Activated T-helper 2 cell treated with anti-CD3 and anti-CD28 coated beads, Interferon-gamma antibody, Interleukin-2, Interleukin-4, amounts not matched to agents 10 μg/mL and 5 μg/mL and 100 μg/mL, durations not matched to agents 14 hours and 24 hours and 36 hours (primary cell): Measurements from ENCODE around the gene ZNF467. TPM values are rescaled to one million over a fixed set of nuclear protein-coding genes. Genes with fewer than 3 reads are reported as not detected.

Experiments used
- DNase-seq: peaks from one replicate; pipeline ENCODE4 v3.0.0; 2021; ENCODE audit warnings: low spot score
- H3K27ac Mint-ChIP-seq: one replicate; pipeline ENCODE4 v1.8.0; 2021; ENCODE audit warnings: mixed read lengths
- H3K27me3 Mint-ChIP-seq: one replicate; pipeline ENCODE4 v1.8.0; 2021; ENCODE audit warnings: low read depth, mixed read lengths
- H3K36me3 Mint-ChIP-seq: one replicate; pipeline ENCODE4 v1.8.0; 2021; ENCODE audit warnings: low read depth, mixed read lengths
- H3K4me1 Mint-ChIP-seq: one replicate; pipeline ENCODE4 v1.8.0; 2021; ENCODE audit warnings: low read depth, mixed read lengths
- H3K4me3 Mint-ChIP-seq: one replicate; pipeline ENCODE4 v1.8.0; 2021; ENCODE audit warnings: low read depth, mild to moderate bottlenecking, moderate library complexity, mixed read lengths
- H3K9me3 Mint-ChIP-seq: one replicate; pipeline ENCODE4 v1.8.0; 2021; ENCODE audit warnings: mixed read lengths
- intact Hi-C: fragments of 100-400 bp; cut with micrococcal nuclease; formaldehyde crosslinking; loops from one replicate; pipeline ENCODE4 v1.15.1; 2023
- total RNA-seq: library from RNA; stranded (reverse); gene quantifications from 2 replicates; pipeline ENCODE4 v1.2.3, GENCODE V29; 2022

ZNF467 gene
- total RNA-seq, 1 donor from 2014 or later: not detected

GRCh38 chr7:149789101-149789500, 15.7 kb upstream of the ZNF467 start:
- Mint-ChIP-seq H3K27ac (no peak overlapping the region), H3K4me3 (no peak overlapping the region), H3K27me3 (peaks cover 16% of the 10 kb centered on the region), H3K36me3 (no peaks in the 10 kb centered on the region), H3K4me1 (peaks cover 2% of the 10 kb centered on the region), H3K9me3 (no peaks in the 10 kb centered on the region)
- intact Hi-C loops: no loop called here
- no peak for DNase-seq

- no peak overlapping the region for H3K4me3 Mint-ChIP-seq
- H3K36me3 Mint-ChIP-seq: no peaks in the 10 kb centered on the region
- peaks cover 2% of the 10 kb centered on the region for H3K4me1 Mint-ChIP-seq
- peaks cover 16% of the 10 kb centered on the region for H3K27me3 Mint-ChIP-seq
- no peak for DNase-seq
- intact Hi-C loops: no loop called here
- no peak overlapping the region for H3K27ac Mint-ChIP-seq
- no peaks in the 10 kb centered on the region for H3K9me3 Mint-ChIP-seq
These were observed 15.0 kb upstream of the ZNF467 start for GRCh38 chr7:149788300-149788851.

GRCh38 chr7:149787428-149788299, 14.3 kb upstream of the ZNF467 start:
- intact Hi-C loops: no loop called here
- peaks cover 16% of the 10 kb centered on the region for H3K27me3 Mint-ChIP-seq
- H3K36me3 Mint-ChIP-seq: no peaks in the 10 kb centered on the region
- H3K9me3 Mint-ChIP-seq: no peaks in the 10 kb centered on the region
- no peak overlapping the region for H3K4me3 Mint-ChIP-seq
- H3K4me1 Mint-ChIP-seq: peaks cover 2% of the 10 kb centered on the region
- H3K27ac Mint-ChIP-seq: no peak overlapping the region
- no peak for DNase-seq

- Mint-ChIP-seq H3K9me3 (no peaks in the 10 kb centered on the region), H3K4me1 (peaks cover 2% of the 10 kb centered on the region), H3K36me3 (no peaks in the 10 kb centered on the region), H3K27ac (no peak overlapping the region), H3K27me3 (peaks cover 15% of the 10 kb centered on the region), H3K4me3 (no peak overlapping the region)
- no peak for DNase-seq
- intact Hi-C loops: no loop called here
These were observed 12.6 kb upstream of the ZNF467 start for GRCh38 chr7:149785983-149786382.

- Mint-ChIP-seq H3K9me3 (no peaks in the 10 kb centered on the region), H3K36me3 (no peaks in the 10 kb centered on the region), H3K27ac (no peak overlapping the region), H3K4me3 (no peak overlapping the region), H3K27me3 (peaks cover 15% of the 10 kb centered on the region), H3K4me1 (peaks cover 2% of the 10 kb centered on the region)
- intact Hi-C loops: no loop called here
- no peak for DNase-seq
These were observed 12.0 kb upstream of the ZNF467 start for GRCh38 chr7:149785402-149785801.

- Mint-ChIP-seq H3K36me3 (no peaks in the 10 kb centered on the region), H3K27me3 (peaks cover 8% of the 10 kb centered on the region), H3K4me3 (no peak overlapping the region), H3K4me1 (no peaks in the 10 kb centered on the region), H3K27ac (no peak overlapping the region), H3K9me3 (no peaks in the 10 kb centered on the region)
- intact Hi-C loops: no loop called here
- no peak for DNase-seq
These were observed 10.8 kb upstream of the ZNF467 start for GRCh38 chr7:149784251-149784608.

GRCh38 chr7:149783386-149784250, 10.2 kb upstream of the ZNF467 start:
- no peaks in the 10 kb centered on the region for H3K36me3 Mint-ChIP-seq
- H3K27ac Mint-ChIP-seq: no peak overlapping the region
- no peaks in the 10 kb centered on the region for H3K4me1 Mint-ChIP-seq
- H3K9me3 Mint-ChIP-seq: no peaks in the 10 kb centered on the region
- intact Hi-C loops: no loop called here
- H3K4me3 Mint-ChIP-seq: no peak overlapping the region
- DNase-seq: no peak
- H3K27me3 Mint-ChIP-seq: peaks cover 5% of the 10 kb centered on the region

- Mint-ChIP-seq H3K9me3 (no peaks in the 10 kb centered on the region), H3K27ac (no peak overlapping the region), H3K27me3 (no peaks in the 10 kb centered on the region), H3K4me1 (no peaks in the 10 kb centered on the region), H3K4me3 (no peak overlapping the region), H3K36me3 (no peaks in the 10 kb centered on the region)
- intact Hi-C loops: no loop called here
- DNase-seq: no peak
These were observed 9.4 kb upstream of the ZNF467 start for GRCh38 chr7:149782682-149783345.

GRCh38 chr7:149781921-149782320, 8.5 kb upstream of the ZNF467 start:
- Mint-ChIP-seq H3K4me3 (no peak overlapping the region), H3K27me3 (peaks cover 2% of the 10 kb centered on the region), H3K9me3 (no peaks in the 10 kb centered on the region), H3K4me1 (no peaks in the 10 kb centered on the region), H3K36me3 (no peaks in the 10 kb centered on the region), H3K27ac (no peak overlapping the region)
- intact Hi-C loops: no loop called here
- DNase-seq: no peak

GRCh38 chr7:149780636-149781419, 7.4 kb upstream of the ZNF467 start:
- H3K4me1 Mint-ChIP-seq: no peaks in the 10 kb centered on the region
- no peaks in the 10 kb centered on the region for H3K36me3 Mint-ChIP-seq
- no peak for DNase-seq
- H3K4me3 Mint-ChIP-seq: no peak overlapping the region
- H3K9me3 Mint-ChIP-seq: no peaks in the 10 kb centered on the region
- H3K27ac Mint-ChIP-seq: no peak overlapping the region
- intact Hi-C loops: no loop called here
- H3K27me3 Mint-ChIP-seq: peaks cover 7% of the 10 kb centered on the region

- Mint-ChIP-seq H3K27me3 (peaks cover 13% of the 10 kb centered on the region), H3K36me3 (no peaks in the 10 kb centered on the region), H3K4me3 (no peak overlapping the region), H3K9me3 (no peaks in the 10 kb centered on the region), H3K4me1 (no peaks in the 10 kb centered on the region), H3K27ac (no peak overlapping the region)
- no peak for DNase-seq
- intact Hi-C loops: no loop called here
These were observed 6.7 kb upstream of the ZNF467 start for GRCh38 chr7:149780056-149780455.

GRCh38 chr7:149779502-149779805, 6.1 kb upstream of the ZNF467 start:
- Mint-ChIP-seq H3K4me1 (no peaks in the 10 kb centered on the region), H3K36me3 (no peaks in the 10 kb centered on the region), H3K27me3 (peaks cover 19% of the 10 kb centered on the region), H3K9me3 (no peaks in the 10 kb centered on the region), H3K27ac (no peak overlapping the region), H3K4me3 (no peak overlapping the region)
- DNase-seq: no peak
- intact Hi-C loops: no loop called here
